Measurements from ENCODE around the gene PRKCH.

The PRKCH gene

DNA sequence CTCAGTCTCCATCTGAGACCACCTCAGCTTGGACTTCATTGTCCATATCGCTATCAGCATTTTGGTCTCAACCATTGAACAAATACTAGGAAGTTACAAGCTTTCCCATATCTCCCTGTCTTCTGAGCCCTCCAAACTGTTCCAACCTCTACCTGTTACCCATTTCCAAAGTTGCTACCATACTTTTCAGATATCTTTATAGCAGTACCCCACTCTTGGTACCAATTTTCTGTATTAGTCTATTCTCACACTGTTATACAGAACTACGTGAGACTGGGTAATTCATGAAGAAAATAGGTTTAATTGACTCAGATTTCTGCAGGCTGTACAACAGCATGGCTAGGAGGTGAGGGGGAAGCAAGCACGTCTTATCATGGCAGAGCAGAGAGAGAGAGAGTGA lies 53.8 kb downstream of the PRKCH start:
- ATAC-seq: no peak
- H3K4me3 Mint-ChIP-seq: no peak overlapping the region
- H3K9me3 Mint-ChIP-seq: peaks cover 5% of the 10 kb centered on the region
- no peaks in the 10 kb centered on the region for H3K27me3 Mint-ChIP-seq
- DNase-seq: no peak
- peaks cover 71% of the 10 kb centered on the region for H3K36me3 Mint-ChIP-seq (ENCODE audit: low read depth)
- peak overlapping the region; percentile 60 for H3K27ac Mint-ChIP-seq
- peaks cover 82% of the 10 kb centered on the region for H3K4me1 Mint-ChIP-seq

- ATAC-seq (no peak), DNase-seq (no peak)
- peak overlapping the region; percentile 80 for H3K27ac Mint-ChIP-seq
- peak overlapping the region; percentile 28 for H3K4me3 Mint-ChIP-seq
- peaks cover 81% of the 10 kb centered on the region for H3K36me3 Mint-ChIP-seq (ENCODE audit: low read depth)
- no peaks in the 10 kb centered on the region for H3K27me3 Mint-ChIP-seq
- H3K4me1 Mint-ChIP-seq: peaks cover 84% of the 10 kb centered on the region
- H3K9me3 Mint-ChIP-seq: peaks cover 5% of the 10 kb centered on the region
These were observed 54.9 kb downstream of the PRKCH start for GRCh38 chr14:61376314-61376713.

- Mint-ChIP-seq H3K4me1 (peaks cover 85% of the 10 kb centered on the region), H3K36me3 (ENCODE audit: low read depth) (peaks cover 81% of the 10 kb centered on the region), H3K9me3 (peaks cover 5% of the 10 kb centered on the region), H3K27me3 (no peaks in the 10 kb centered on the region), H3K27ac (peak overlapping the region; percentile 80), H3K4me3 (no peak overlapping the region)
- DNase-seq: no peak
- no peak for ATAC-seq
These were observed 56.4 kb downstream of the PRKCH start for GRCh38 chr14:61377749-61378148.

- Mint-ChIP-seq H3K27ac (peak overlapping the region; percentile 80), H3K36me3 (ENCODE audit: low read depth) (peaks cover 71% of the 10 kb centered on the region), H3K9me3 (no peaks in the 10 kb centered on the region), H3K4me1 (peaks cover 79% of the 10 kb centered on the region), H3K4me3 (peak overlapping the region; percentile 15), H3K27me3 (no peaks in the 10 kb centered on the region)
- ATAC-seq (peak; percentile 70), DNase-seq (peak; percentile 39)
These were observed 58.3 kb downstream of the PRKCH start for GRCh38 chr14:61379639-61380184.

DNA sequence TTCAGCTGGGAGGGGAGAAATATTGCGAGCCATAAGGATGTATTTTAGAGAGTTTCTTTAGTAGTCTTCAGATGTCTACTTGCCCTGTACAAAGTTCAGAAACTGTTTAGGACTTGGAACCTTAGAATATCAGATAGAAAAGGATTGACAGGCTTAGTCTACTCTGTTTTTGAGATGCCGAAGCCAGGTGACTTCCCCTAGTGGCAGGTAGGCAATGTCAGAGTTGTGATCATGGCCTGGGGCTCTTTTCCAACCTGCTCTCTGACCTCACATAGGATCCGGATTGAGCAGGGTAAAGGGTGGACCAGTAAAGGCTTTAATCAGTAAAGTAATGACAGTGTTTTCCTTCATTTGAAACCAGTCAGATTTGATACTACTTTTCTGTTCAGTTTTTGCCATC lies 59.6 kb downstream of the PRKCH start:
- no peaks in the 10 kb centered on the region for H3K27me3 Mint-ChIP-seq
- DNase-seq: no peak
- H3K36me3 Mint-ChIP-seq (ENCODE audit: low read depth): peaks cover 60% of the 10 kb centered on the region
- H3K4me1 Mint-ChIP-seq: peaks cover 69% of the 10 kb centered on the region
- H3K4me3 Mint-ChIP-seq: peak overlapping the region; percentile 16
- H3K27ac Mint-ChIP-seq: peak overlapping the region; percentile 80
- H3K9me3 Mint-ChIP-seq: no peaks in the 10 kb centered on the region
- no peak for ATAC-seq

DNA sequence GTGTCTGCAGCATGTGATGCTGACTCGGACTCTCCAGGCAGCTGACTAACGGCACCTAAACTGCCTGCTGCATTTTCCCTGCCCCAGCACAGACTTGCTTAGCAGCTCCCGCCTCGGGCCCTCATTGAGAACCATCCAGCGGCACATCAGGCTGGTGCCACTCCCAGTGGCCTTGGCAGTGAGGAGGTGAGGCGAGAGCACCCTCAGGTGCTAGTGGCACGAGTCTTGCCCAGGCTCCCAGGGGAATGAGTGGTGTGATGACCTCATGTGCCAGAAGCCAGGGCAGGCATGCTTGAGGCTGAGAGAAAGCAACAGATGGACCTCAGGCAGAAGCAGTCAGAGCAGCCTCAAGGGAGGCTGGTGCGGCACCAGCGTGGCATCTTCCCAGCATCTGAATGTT lies 60.2 kb downstream of the PRKCH start:
- Mint-ChIP-seq H3K27ac (peak overlapping the region; percentile 80), H3K4me1 (peaks cover 64% of the 10 kb centered on the region), H3K36me3 (ENCODE audit: low read depth) (peaks cover 54% of the 10 kb centered on the region), H3K9me3 (no peaks in the 10 kb centered on the region), H3K27me3 (no peaks in the 10 kb centered on the region), H3K4me3 (no peak overlapping the region)
- DNase-seq: no peak
- peak; percentile 20 for ATAC-seq

GRCh38 chr14:61382842-61383241 lies 61.5 kb downstream of the PRKCH start:
- DNase-seq (no peak), ATAC-seq (no peak)
- no peaks in the 10 kb centered on the region for H3K27me3 Mint-ChIP-seq
- no peak overlapping the region for H3K4me3 Mint-ChIP-seq
- peaks cover 48% of the 10 kb centered on the region for H3K36me3 Mint-ChIP-seq (ENCODE audit: low read depth)
- peaks cover 51% of the 10 kb centered on the region for H3K4me1 Mint-ChIP-seq
- H3K27ac Mint-ChIP-seq: peak overlapping the region; percentile 80
- no peaks in the 10 kb centered on the region for H3K9me3 Mint-ChIP-seq

DNA sequence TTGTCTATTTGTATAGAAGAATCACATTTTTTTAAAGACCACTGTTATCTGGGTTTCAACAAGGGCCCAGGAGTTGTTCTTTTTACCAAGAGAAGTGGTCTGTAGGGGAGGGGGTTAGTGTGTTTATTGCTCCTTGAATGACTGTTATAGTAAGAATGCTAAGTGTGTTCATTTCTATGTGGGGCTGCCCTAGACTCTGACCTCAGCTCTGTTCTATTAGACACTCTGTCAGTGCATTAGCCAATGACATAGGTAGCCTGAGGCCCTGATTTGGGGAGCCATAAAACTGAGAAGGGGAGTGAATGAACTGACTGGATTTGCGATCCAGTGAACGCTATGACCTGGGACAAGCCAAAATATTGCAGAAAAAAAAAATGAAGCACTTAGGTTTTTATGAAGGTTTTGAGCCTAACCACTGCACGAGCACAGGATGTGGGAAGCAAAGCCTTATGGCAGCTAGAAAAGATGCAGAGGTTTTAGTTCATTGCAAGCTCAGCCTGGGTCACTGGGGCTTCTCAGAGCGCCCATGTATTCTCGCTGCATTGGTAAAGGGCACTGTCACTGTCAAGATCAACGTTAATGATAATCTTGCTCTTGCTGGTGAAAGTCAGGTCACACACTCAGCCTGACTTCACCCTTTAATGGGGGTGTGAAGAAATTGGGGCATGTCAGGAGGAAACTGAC lies 63.8 kb downstream of the PRKCH start:
- H3K4me1 Mint-ChIP-seq: peaks cover 28% of the 10 kb centered on the region
- H3K27me3 Mint-ChIP-seq: no peaks in the 10 kb centered on the region
- no peaks in the 10 kb centered on the region for H3K9me3 Mint-ChIP-seq
- H3K36me3 Mint-ChIP-seq (ENCODE audit: low read depth): peaks cover 40% of the 10 kb centered on the region
- no peak overlapping the region for H3K4me3 Mint-ChIP-seq
- ATAC-seq (peak; percentile 40), DNase-seq (peak; percentile 47)
- no peak overlapping the region for H3K27ac Mint-ChIP-seq

- H3K4me1 Mint-ChIP-seq: peaks cover 17% of the 10 kb centered on the region
- peaks cover 34% of the 10 kb centered on the region for H3K36me3 Mint-ChIP-seq (ENCODE audit: low read depth)
- DNase-seq: no peak
- no peak overlapping the region for H3K4me3 Mint-ChIP-seq
- H3K27ac Mint-ChIP-seq: no peak overlapping the region
- no peaks in the 10 kb centered on the region for H3K27me3 Mint-ChIP-seq
- no peaks in the 10 kb centered on the region for H3K9me3 Mint-ChIP-seq
- no peak for ATAC-seq
These were observed 64.9 kb downstream of the PRKCH start for GRCh38 chr14:61386173-61386772.

- Mint-ChIP-seq H3K4me3 (no peak overlapping the region), H3K27me3 (no peaks in the 10 kb centered on the region), H3K9me3 (no peaks in the 10 kb centered on the region), H3K27ac (no peak overlapping the region), H3K36me3 (ENCODE audit: low read depth) (peaks cover 33% of the 10 kb centered on the region), H3K4me1 (peaks cover 8% of the 10 kb centered on the region)
- DNase-seq (no peak), ATAC-seq (no peak)
These were observed 65.7 kb downstream of the PRKCH start for GRCh38 chr14:61387076-61387475.

GRCh38 chr14:61388173-61388975 lies 67.0 kb downstream of the PRKCH start:
- ATAC-seq (peak; percentile 83), DNase-seq (peak; percentile 54)
- Mint-ChIP-seq H3K27me3 (no peaks in the 10 kb centered on the region), H3K4me1 (no peaks in the 10 kb centered on the region), H3K36me3 (ENCODE audit: low read depth) (peaks cover 42% of the 10 kb centered on the region), H3K4me3 (no peak overlapping the region), H3K27ac (no peak overlapping the region), H3K9me3 (no peaks in the 10 kb centered on the region)

- H3K4me1 Mint-ChIP-seq: no peaks in the 10 kb centered on the region
- H3K9me3 Mint-ChIP-seq: no peaks in the 10 kb centered on the region
- ATAC-seq (peak; percentile 42), DNase-seq (no peak)
- no peak overlapping the region for H3K27ac Mint-ChIP-seq
- no peaks in the 10 kb centered on the region for H3K27me3 Mint-ChIP-seq
- no peak overlapping the region for H3K4me3 Mint-ChIP-seq
- H3K36me3 Mint-ChIP-seq (ENCODE audit: low read depth): peaks cover 41% of the 10 kb centered on the region
These were observed 67.7 kb downstream of the PRKCH start for GRCh38 chr14:61388976-61389576.

DNA sequence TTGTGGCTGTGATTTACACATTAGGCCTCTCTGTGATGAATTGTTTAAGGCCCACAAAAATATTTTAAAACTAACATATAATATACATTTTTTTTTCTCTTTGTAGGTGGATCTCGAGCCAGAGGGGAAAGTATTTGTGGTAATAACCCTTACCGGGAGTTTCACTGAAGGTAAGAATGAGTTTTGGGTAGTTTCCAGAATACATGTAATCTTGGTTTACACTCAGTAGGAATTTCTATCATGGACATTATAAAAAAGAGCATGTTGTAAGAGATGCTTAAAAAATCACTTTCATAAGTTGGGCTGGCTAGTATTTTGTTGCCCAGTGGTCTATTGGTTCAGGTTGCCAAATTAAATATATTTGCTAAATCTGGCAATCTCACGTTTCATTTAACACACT lies 69.7 kb downstream of the PRKCH start:
- Mint-ChIP-seq H3K4me3 (peak overlapping the region; percentile 75), H3K9me3 (no peaks in the 10 kb centered on the region), H3K4me1 (peaks cover 2% of the 10 kb centered on the region), H3K27me3 (no peaks in the 10 kb centered on the region), H3K27ac (no peak overlapping the region), H3K36me3 (ENCODE audit: low read depth) (peaks cover 59% of the 10 kb centered on the region)
- DNase-seq (no peak), ATAC-seq (no peak)

DNA sequence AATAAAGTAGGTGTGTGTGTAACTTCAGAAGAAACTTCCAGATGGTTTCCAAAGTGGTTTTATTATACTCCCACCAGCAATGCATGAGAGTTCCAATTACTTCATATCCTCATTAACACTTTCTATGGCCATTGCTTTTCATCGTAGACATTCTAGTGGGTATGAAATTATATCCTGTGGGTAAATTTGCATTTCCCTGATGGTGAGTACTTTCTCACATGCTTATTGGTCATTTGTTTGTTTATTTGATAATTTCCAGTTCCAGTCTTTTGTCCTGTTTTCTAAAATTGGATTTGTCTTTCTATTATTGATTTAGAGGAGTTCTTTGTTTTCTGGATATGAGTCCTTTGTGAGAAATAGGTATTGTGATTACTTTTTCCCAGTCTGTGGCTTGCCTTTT lies 70.9 kb downstream of the PRKCH start:
- H3K36me3 Mint-ChIP-seq (ENCODE audit: low read depth): peaks cover 64% of the 10 kb centered on the region
- H3K4me1 Mint-ChIP-seq: peaks cover 13% of the 10 kb centered on the region
- no peaks in the 10 kb centered on the region for H3K9me3 Mint-ChIP-seq
- DNase-seq (no peak), ATAC-seq (no peak)
- no peaks in the 10 kb centered on the region for H3K27me3 Mint-ChIP-seq
- H3K27ac Mint-ChIP-seq: no peak overlapping the region
- peak overlapping the region; percentile 7 for H3K4me3 Mint-ChIP-seq

Data from activated naive CD8-positive, alpha-beta T cell treated with anti-CD3 and anti-CD28 coated beads, Interleukin-2, amount 50 U/mL, for 24 hours (primary cell).